Subcutaneous abdominal adipose tissue (tissue), 5 donors: ENCODE results near the gene KCTD11.

Source experiments
- H3K27ac ChIP-seq: one replicate; pipeline ENCODE4 v1.7.0; 2013; ENCODE audit warnings: low read depth, mild to moderate bottlenecking, inconsistent platforms, low read length, moderate library complexity
- H3K27me3 ChIP-seq, 5 donors: one replicate each; pipeline ENCODE4 v1.7.0; 2013; ENCODE audit warnings: low read length in 5 of 5, inconsistent platforms in 1 of 5; ENCODE audit not compliant: control insufficient read depth in 5 of 5, insufficient read depth in 4 of 5
- H3K36me3 ChIP-seq, 5 donors: one replicate each; pipeline ENCODE4 v1.7.0; 2013; ENCODE audit warnings: low read length in 5 of 5; ENCODE audit not compliant: control insufficient read depth in 5 of 5, insufficient read depth in 5 of 5
- H3K4me1 ChIP-seq, 5 donors: one replicate each; pipeline ENCODE4 v1.7.0; 2013; ENCODE audit warnings: low read length in 5 of 5, mild to moderate bottlenecking in 3 of 5, moderate library complexity in 1 of 5; ENCODE audit not compliant: control insufficient read depth in 5 of 5, insufficient read depth in 5 of 5
- H3K4me3 ChIP-seq, 5 donors: one replicate each; pipeline ENCODE4 v1.7.0; 2013; ENCODE audit warnings: low read length in 5 of 5, low read depth in 1 of 5
- H3K9ac ChIP-seq, 5 donors: one replicate each; pipeline ENCODE4 v1.7.0; 2013; ENCODE audit warnings: low read length in 5 of 5, mild to moderate bottlenecking in 4 of 5, moderate library complexity in 3 of 5
- H3K9me3 ChIP-seq, 5 donors: one replicate each; pipeline ENCODE4 v1.7.0; 2013; ENCODE audit warnings: low read length in 5 of 5; ENCODE audit not compliant: control insufficient read depth in 5 of 5
- donor health status: healthy.
- donor health status: healthy.
- donor health status: healthy.
- donor health status: healthy.
- donor health status: healthy.

KCTD11 gene

GRCh38 chr17:7313088-7313889, 38.7 kb upstream of the KCTD11 start:
- peaks cover 7 to 63% (median 58%) of the 10 kb centered on the region in 5 donors for H3K36me3 ChIP-seq
- H3K4me1 ChIP-seq: peaks cover 15 to 57% (median 44%) of the 10 kb centered on the region in 5 donors

GRCh38 chr17:7313890-7314718, 37.9 kb upstream of the KCTD11 start:
- peaks cover 7 to 71% (median 66%) of the 10 kb centered on the region in 5 donors for H3K36me3 ChIP-seq
- peak overlapping the region; percentile 75 to 92 (median 84) for H3K9ac ChIP-seq
- H3K4me3 ChIP-seq: peak overlapping the region; percentile 68 to 87 (median 80)
- peaks cover 10 to 49% (median 40%) of the 10 kb centered on the region in 5 donors for H3K4me1 ChIP-seq
- H3K27ac ChIP-seq: peak overlapping the region; percentile 90
- H3K9me3 ChIP-seq: no peaks in the 10 kb centered on the region
- H3K27me3 ChIP-seq: no peaks in the 10 kb centered on the region

More at GRCh38 chr17:7313088-7313889, 38.7 kb upstream of the KCTD11 start:
- no peaks in the 10 kb centered on the region for H3K9me3 ChIP-seq
- no peaks in the 10 kb centered on the region for H3K27me3 ChIP-seq
- H3K4me3 ChIP-seq: peak overlapping the region in 1 of 5 donors; percentile 20
- H3K27ac ChIP-seq: no peak overlapping the region
- H3K9ac ChIP-seq: no peak overlapping the region

GRCh38 chr17:7314719-7315569, 37.0 kb upstream of the KCTD11 start, which contains the start of gene GPS2:
Gene GPS2, minus strand, starts transcription at chr17:7315360. Its CDS starts 308 bp downstream, at chr17:7315052.
- Histone ChIP-seq H3K27me3 (no peaks in the 10 kb centered on the region), H3K4me3 (peak within 1 kb of the TSS; percentile 68 to 87 (median 80)), H3K4me1 (peaks cover 5 to 41% (median 31%) of the 10 kb centered on the region in 5 donors), H3K9me3 (no peaks in the 10 kb centered on the region), H3K36me3 (peaks cover 7 to 65% (median 62%) of the 10 kb centered on the region in 5 donors), H3K9ac (peak within 1 kb of the TSS; percentile 75 to 92 (median 84)), H3K27ac (peak within 1 kb of the TSS; percentile 90)

- Histone ChIP-seq H3K36me3 (peaks cover 2 to 64% (median 61%) of the 10 kb centered on the region in 5 donors), H3K9me3 (no peaks in the 10 kb centered on the region), H3K27ac (peak overlapping the region; percentile 90), H3K27me3 (no peaks in the 10 kb centered on the region), H3K9ac (peak overlapping the region in 4 of 5 donors; percentile 77 to 87 (median 82)), H3K4me3 (peak overlapping the region; percentile 31 to 87 (median 80)), H3K4me1 (peaks cover 5 to 33% (median 29%) of the 10 kb centered on the region in 5 donors)
Observed at GRCh38 chr17:7315570-7316235, 36.3 kb upstream of the KCTD11 start.

- H3K9ac ChIP-seq: no peak overlapping the region
Observed at GRCh38 chr17:7317161-7317803, 34.7 kb upstream of the KCTD11 start.

GRCh38 chr17:7318121-7318860, 33.7 kb upstream of the KCTD11 start:
- H3K27ac ChIP-seq: no peak overlapping the region
- no peaks in the 10 kb centered on the region for H3K9me3 ChIP-seq
- H3K36me3 ChIP-seq: peaks cover 0 to 67% (median 64%) of the 10 kb centered on the region in 5 donors
- H3K4me3 ChIP-seq: no peak overlapping the region
- H3K4me1 ChIP-seq: peaks cover 3 to 24% (median 24%) of the 10 kb centered on the region in 5 donors
- H3K27me3 ChIP-seq: no peaks in the 10 kb centered on the region
- H3K9ac ChIP-seq: no peak overlapping the region

More at GRCh38 chr17:7317161-7317803, 34.7 kb upstream of the KCTD11 start:
- Histone ChIP-seq H3K36me3 (peaks cover 0 to 67% (median 64%) of the 10 kb centered on the region in 5 donors), H3K27ac (no peak overlapping the region), H3K27me3 (no peaks in the 10 kb centered on the region), H3K4me3 (no peak overlapping the region), H3K4me1 (peaks cover 3 to 33% (median 28%) of the 10 kb centered on the region in 5 donors), H3K9me3 (no peaks in the 10 kb centered on the region)

- H3K27ac ChIP-seq: no peak overlapping the region
- H3K4me1 ChIP-seq: no peaks in the 10 kb centered on the region
- H3K27me3 ChIP-seq: no peaks in the 10 kb centered on the region
- peaks cover 0 to 86% (median 85%) of the 10 kb centered on the region in 5 donors for H3K36me3 ChIP-seq
- no peaks in the 10 kb centered on the region for H3K9me3 ChIP-seq
- no peak overlapping the region for H3K4me3 ChIP-seq
- H3K9ac ChIP-seq: no peak overlapping the region
Observed at GRCh38 chr17:7321466-7321865, 30.5 kb upstream of the KCTD11 start.

- Histone ChIP-seq H3K36me3 (peaks cover 0 to 86% (median 81%) of the 10 kb centered on the region in 5 donors), H3K27ac (no peak overlapping the region), H3K9me3 (no peaks in the 10 kb centered on the region), H3K27me3 (no peaks in the 10 kb centered on the region), H3K9ac (peak overlapping the region in 1 of 5 donors; percentile 14), H3K4me1 (peaks cover 0 to 3% (median 0%) of the 10 kb centered on the region in 5 donors), H3K4me3 (no peak overlapping the region)
Observed at GRCh38 chr17:7322520-7323194, 29.3 kb upstream of the KCTD11 start.
